ENCODE measurements around the gene ARVCF. TPM values are rescaled to one million over a fixed set of nuclear protein-coding genes. Genes with fewer than 3 reads are reported as not detected.

ARVCF gene
- total and polyA plus RNA-seq, 9 of the 15 experiments (the other 6 are each of a cell fraction or from before 2014, with no cell fraction given) = 0.03 to 97.4 (median 15.6) TPM

DNA sequence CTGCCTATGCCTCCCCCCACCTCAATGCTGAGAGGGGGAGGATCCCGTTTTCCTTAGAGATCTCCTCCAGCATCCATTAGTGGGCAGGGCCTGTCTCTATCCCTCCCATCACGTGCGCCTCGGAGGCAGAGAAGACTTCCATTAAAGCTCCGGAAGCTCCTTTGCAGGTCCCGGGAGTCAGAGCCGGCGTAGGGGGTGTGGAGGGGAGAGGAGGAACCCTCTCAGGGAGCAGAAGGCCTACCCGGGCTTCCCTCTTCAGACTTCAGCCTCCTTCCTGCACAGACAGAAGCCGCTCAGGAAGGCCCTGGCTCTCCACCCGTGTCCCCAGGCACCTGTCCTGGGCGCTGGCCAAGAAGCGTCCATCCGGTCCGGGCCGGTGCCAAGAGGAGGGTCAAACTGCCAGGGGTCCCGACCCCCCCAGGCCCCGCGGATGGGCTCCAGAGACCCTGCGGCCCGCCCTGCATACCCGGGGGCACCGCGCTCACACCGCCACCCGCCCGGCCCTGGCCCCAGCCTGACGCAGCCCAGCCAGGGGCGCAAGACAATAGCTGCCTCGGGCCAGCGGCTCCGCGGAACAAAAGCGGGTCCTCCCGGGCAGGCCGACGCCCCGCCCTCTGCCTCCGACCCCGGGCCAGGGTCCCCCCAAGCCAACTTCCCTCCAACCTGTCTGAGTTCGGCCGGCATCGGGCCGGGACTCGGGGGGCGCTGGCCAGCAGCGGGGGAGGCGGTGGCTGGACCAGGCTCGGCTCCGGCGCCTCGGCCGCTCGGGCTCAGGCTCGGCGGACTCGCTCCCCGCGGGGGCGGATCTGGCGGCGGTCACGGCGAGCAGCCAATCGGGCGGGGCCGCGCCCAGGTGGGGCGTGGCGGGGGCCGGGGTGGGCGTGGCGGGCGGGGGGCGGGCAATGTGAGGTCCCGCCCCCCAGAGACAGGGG is 29.9 kb downstream of the ARVCF start (continued):
- TF ChIP-seq ZNF589 (CRISPR knock-in tag; IDR thresholded peaks at IDR 0.05; ENCODE audit: low read depth) (no peak), ZNF551 (CRISPR knock-in tag; IDR thresholded peaks at IDR 0.05) (no peak), HOXB6 (CRISPR knock-in tag; IDR thresholded peaks at IDR 0.05; ENCODE audit: borderline replicate concordance) (no peak)
- TF ChIP-seq, protein P1, sequence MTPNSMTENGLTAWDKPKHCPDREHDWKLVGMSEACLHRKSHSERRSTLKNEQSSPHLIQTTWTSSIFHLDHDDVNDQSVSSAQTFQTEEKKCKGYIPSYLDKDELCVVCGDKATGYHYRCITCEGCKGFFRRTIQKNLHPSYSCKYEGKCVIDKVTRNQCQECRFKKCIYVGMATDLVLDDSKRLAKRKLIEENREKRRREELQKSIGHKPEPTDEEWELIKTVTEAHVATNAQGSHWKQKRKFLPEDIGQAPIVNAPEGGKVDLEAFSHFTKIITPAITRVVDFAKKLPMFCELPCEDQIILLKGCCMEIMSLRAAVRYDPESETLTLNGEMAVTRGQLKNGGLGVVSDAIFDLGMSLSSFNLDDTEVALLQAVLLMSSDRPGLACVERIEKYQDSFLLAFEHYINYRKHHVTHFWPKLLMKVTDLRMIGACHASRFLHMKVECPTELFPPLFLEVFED (CRISPR knock-in tag; conservative IDR thresholded peaks at IDR 0.05) = no peak; the same call in 1 of the 2 replicates

DNA sequence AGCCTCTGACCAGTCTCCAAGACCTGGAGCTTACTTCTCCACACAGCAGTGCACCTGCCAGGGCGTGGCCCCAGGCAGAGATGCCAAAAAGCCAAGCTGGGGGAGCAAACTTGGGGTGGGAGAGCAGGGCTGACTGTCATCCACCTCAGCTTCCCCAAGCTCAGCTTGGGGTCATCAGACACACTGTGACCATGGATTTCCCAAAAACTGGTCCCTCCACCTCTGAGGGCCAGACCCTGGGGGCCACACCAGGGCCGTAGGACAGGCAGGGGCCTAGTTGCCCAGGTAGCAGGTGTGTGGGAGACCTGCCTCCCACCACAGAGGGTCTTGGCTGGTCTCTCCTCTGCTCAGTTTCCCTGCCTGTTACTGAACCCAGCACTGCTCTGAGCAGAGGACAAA is 30.6 kb downstream of the ARVCF start:
- Histone ChIP-seq H4K20me1 (replicated peaks; ENCODE audit: control insufficient read depth, insufficient read depth, low read length) (peaks cover 66% of the 10 kb centered on the region), H3K27ac (ENCODE audit: extremely low read depth, low read depth, low read length) (no peak overlapping the region), H3K4me3 (no peak overlapping the region), H3K9me3 (replicated peaks; ENCODE audit: control insufficient read depth, insufficient read depth, low read depth, low read length) (no peaks in the 10 kb centered on the region), H3K79me2 (ENCODE audit: control insufficient read depth, insufficient read depth, low read length) (no peaks in the 10 kb centered on the region), H3K4me2 (ENCODE audit: insufficient read depth, low read length) (0 out of 2 replicates have a peak overlapping the region, but pooled peaks have one; percentile 78), H3K27me3 (ENCODE audit: control insufficient read depth in 2 of 2, insufficient read depth in 2 of 2, low read length in 2 of 2) (no peaks in the 10 kb centered on the region), H3K36me3 (ENCODE audit: control insufficient read depth, insufficient read depth, low read length) (peaks cover 9% of the 10 kb centered on the region; the same call in 1 of the 3 replicates), H3K9me1 (ENCODE audit: control insufficient read depth, insufficient read depth, low read length) (peaks cover 23% of the 10 kb centered on the region), H3K4me1 (replicated peaks in 1 of 2; ENCODE audit: control insufficient read depth in 2 of 2, insufficient read depth in 2 of 2, low read length in 2 of 2) (peaks cover 39 to 91% of the 10 kb centered on the region in 2 experiments), H3K9ac (ENCODE audit: insufficient read depth in 1 of 2, low read depth in 2 of 2, low read length in 2 of 2) (peak overlapping the region in 1 of 2 experiments; percentile 91; a peak in 2 of 4 replicates), H2AFZ (ENCODE audit: low read depth, low read length) (no peak overlapping the region)
- ChIA-PET CTCF (ENCODE audit: low intra/inter-chr PET ratio) (no interaction called here), POLR2A (interaction anchor here (0.6 to 5.7 kb wide), 7 partner anchors 13 to 232 kb away, joined by 3 to 56 read pairs (median 4); partner anchors contain the start of gene TRMT2A)
- DNase-seq (ENCODE audit: extremely low read depth in 1 of 4, low spot score in 3 of 4) (no peak), FAIRE-seq (no peak), ATAC-seq (no peak)
- in situ Hi-C loops (cut with MboI) (no loop called here), intact Hi-C loops (cut with micrococcal nuclease) (loop anchor here (5.0 kb wide), 1 partner anchor 36 kb away; the partner anchor contains the start of gene TANGO2)
- BruUV-seq (replicated peaks) = no TSS peak
- WGBS (ENCODE audit: insufficient coverage, low coverage, missing lambda C conversion rate) = 51% methylated on average over 2 of the region's 2 CpGs
- TF ChIP-seq GTF2E2 (tag; IDR thresholded peaks at IDR 0.05) (no peak), HDAC1 (IDR thresholded peaks at IDR 0.05) (no peak), PTBP1 (IDR thresholded peaks at IDR 0.05; ENCODE audit: low read depth, low read length) (no peak), JUN (IDR thresholded peaks at IDR 0.05; ENCODE audit: borderline replicate concordance, low read depth, low read length) (no peak), JUN (CRISPR knock-in tag; IDR thresholded peaks at IDR 0.05; ENCODE audit: borderline replicate concordance) (no peak), MTA2 (IDR thresholded peaks at IDR 0.05; ENCODE audit: low read depth) (no peak), ZFPM2 (CRISPR knock-in tag; IDR thresholded peaks at IDR 0.05) (peak; percentile 73; the same call in 1 of the 2 replicates), ZNF507 (tag; conservative IDR thresholded peaks at IDR 0.05) (no peak), KLF13 (tag; IDR thresholded peaks at IDR 0.05; ENCODE audit: borderline replicate concordance, low read depth) (no peak), NFE2 (IDR thresholded peaks at IDR 0.05; ENCODE audit: low read depth) (no peak), ZNF140 (CRISPR knock-in tag; IDR thresholded peaks at IDR 0.05) (no peak)
- TF ChIP-seq, protein P2, sequence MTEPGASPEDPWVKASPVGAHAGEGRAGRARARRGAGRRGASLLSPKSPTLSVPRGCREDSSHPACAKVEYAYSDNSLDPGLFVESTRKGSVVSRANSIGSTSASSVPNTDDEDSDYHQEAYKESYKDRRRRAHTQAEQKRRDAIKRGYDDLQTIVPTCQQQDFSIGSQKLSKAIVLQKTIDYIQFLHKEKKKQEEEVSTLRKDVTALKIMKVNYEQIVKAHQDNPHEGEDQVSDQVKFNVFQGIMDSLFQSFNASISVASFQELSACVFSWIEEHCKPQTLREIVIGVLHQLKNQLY (CRISPR knock-in tag; conservative IDR thresholded peaks at IDR 0.05) = peak in 1 of 2 experiments; percentile 4; a peak in 1 of 4 replicates

Measured in K562 (cell line).